ENCODE measurements around the gene ASCC1. TPM values are rescaled to one million over a fixed set of nuclear protein-coding genes. Genes with fewer than 3 reads are reported as not detected.
"Not testable (repeated sequence)": the region's sequence is repeated elsewhere in the genome, so short reads cannot be mapped to it uniquely, and the experiment has no call there.

ASCC1 gene
- total RNA-seq, 1 donor from 2014 or later, result 38.5 TPM

- Histone ChIP-seq H3K36me3 (peaks cover 0 to 44% of the 10 kb centered on the region in 2 donors), H3K9me3 (no peaks in the 10 kb centered on the region), H3K4me1 (peaks cover 23% of the 10 kb centered on the region), H3K27me3 (no peaks in the 10 kb centered on the region), H3K27ac (peak overlapping the region; percentile 22), H3K4me3 (no peak overlapping the region)
- no peak for TF ChIP-seq POLR2AphosphoS5 (IDR thresholded peaks at IDR 0.05; ENCODE audit: insufficient read depth in 1 of 2, low read depth in 1 of 2)
- no peak for TF ChIP-seq POLR2A (IDR thresholded peaks at IDR 0.05)
- no peak for DNase-seq (ENCODE audit: extremely low spot score in 2 of 2)
- intact Hi-C loops (cut with DNase I), result loop anchor here (10.0 kb wide), 1 partner anchor 47 kb away; the partner anchor contains the start of gene DDIT4
These were observed 11.8 kb upstream of the ASCC1 start for GRCh38 chr10:72227826-72228225.

DNA sequence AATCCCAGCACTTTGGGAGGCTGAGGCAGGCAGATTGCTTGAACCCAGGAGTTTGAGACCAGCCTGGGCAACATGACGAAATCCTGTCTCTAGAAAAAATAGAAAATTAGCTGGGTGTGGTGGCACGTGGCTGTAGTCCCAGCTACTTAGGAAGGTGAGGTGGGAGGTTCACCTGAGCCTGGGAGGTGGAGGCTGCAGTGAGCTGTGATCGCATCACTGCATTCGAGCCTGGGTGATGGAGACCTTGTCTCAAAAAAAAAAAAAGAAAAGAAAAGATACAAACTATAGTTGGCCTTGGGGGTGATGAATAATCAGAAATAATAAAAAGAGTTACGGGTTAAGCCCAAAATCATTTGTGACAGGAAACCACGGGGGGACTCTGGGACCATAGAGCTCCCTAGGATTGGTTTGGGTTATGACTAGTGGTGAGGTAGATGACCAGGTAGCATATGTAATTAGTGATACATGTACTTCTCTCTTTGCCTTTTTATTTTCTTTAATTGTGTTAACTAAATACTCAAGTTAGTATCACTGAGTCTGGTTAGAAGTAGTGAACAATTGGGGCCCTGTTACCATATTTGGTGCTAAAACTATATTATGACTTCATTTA, 10.4 kb upstream of the ASCC1 start:
- peak overlapping the region; percentile 33 for H3K27ac ChIP-seq
- intact Hi-C loops (cut with DNase I), result loop anchor here (10.0 kb wide), 1 partner anchor 48 kb away; the partner anchor contains the start of gene DDIT4

DNA sequence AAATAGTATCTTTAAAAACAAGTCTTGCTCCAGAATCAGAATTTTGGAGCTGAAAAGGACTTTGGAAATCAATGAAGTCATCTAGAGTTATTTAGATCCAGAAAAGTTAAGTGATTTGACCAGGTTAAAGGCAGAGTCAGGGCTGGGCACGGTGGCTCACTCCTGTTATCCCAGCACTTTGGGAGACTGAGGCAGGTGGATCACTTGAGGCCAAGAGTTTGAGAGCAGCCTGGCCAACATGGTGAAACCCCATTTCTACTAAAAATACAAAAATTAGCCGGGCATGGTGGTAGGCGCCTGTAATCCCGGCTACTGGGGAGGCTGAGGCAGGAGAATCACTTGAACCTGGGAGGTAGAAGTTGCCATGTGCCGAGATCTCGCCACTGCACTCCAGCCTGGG, 8.1 kb upstream of the ASCC1 start:
- Histone ChIP-seq H3K4me1 (peaks cover 17% of the 10 kb centered on the region), H3K27ac (peak overlapping the region; percentile 71), H3K36me3 (peaks cover 0 to 36% of the 10 kb centered on the region in 2 donors)
- DNase-seq (ENCODE audit: extremely low spot score in 2 of 2); H3K27me3 ChIP-seq; H3K4me3 ChIP-seq; H3K9me3 ChIP-seq: not testable (repeated sequence)
- intact Hi-C loops (cut with DNase I), result loop anchor here (10.0 kb wide), 1 partner anchor 51 kb away; the partner anchor contains the start of gene DDIT4

More for the DNA sequence above, 10.4 kb upstream of the ASCC1 start:
- Histone ChIP-seq H3K36me3 (peaks cover 0 to 37% of the 10 kb centered on the region in 2 donors), H3K4me3 (no peak overlapping the region), H3K9me3 (no peaks in the 10 kb centered on the region), H3K27me3 (no peaks in the 10 kb centered on the region), H3K4me1 (peaks cover 29% of the 10 kb centered on the region)
- no peak for DNase-seq (ENCODE audit: extremely low spot score in 2 of 2)
- TF ChIP-seq CTCF (IDR thresholded peaks at IDR 0.05), result no peak
- no peak for TF ChIP-seq POLR2A (IDR thresholded peaks at IDR 0.05)
- no peak for TF ChIP-seq POLR2AphosphoS5 (IDR thresholded peaks at IDR 0.05; ENCODE audit: insufficient read depth in 1 of 2, low read depth in 1 of 2)

DNA sequence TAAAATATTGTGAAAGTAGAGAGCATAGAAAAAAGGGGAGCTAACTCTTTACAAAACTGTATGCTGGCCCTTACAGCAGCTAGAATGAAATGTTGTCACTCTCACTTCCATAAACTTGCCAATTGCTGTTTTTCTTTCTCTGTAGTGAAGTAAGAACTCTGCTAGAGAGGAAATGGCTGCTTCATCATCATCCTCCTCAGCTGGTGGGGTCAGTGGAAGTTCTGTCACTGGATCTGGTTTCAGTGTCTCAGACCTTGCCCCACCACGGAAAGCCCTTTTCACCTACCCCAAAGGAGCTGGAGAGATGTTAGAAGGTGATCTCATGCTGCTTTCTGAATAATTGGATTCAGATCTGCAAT, 7.6 kb upstream of the ASCC1 start:
- DNase-seq (ENCODE audit: extremely low spot score in 2 of 2), result no peak
- Histone ChIP-seq H3K36me3 (peaks cover 0 to 36% of the 10 kb centered on the region in 2 donors), H3K4me1 (peaks cover 19% of the 10 kb centered on the region), H3K4me3 (no peak overlapping the region), H3K27me3 (no peaks in the 10 kb centered on the region), H3K27ac (peak overlapping the region; percentile 71), H3K9me3 (no peaks in the 10 kb centered on the region)
- TF ChIP-seq CTCF (IDR thresholded peaks at IDR 0.05) (no peak), POLR2A (IDR thresholded peaks at IDR 0.05) (no peak), POLR2AphosphoS5 (IDR thresholded peaks at IDR 0.05; ENCODE audit: insufficient read depth in 1 of 2, low read depth in 1 of 2) (no peak)
- intact Hi-C loops (cut with DNase I), result loop anchor here (10.0 kb wide), 1 partner anchor 51 kb away; the partner anchor contains the start of gene DDIT4

- Histone ChIP-seq H3K9me3 (no peaks in the 10 kb centered on the region), H3K27ac (no peak overlapping the region), H3K4me1 (peaks cover 40% of the 10 kb centered on the region), H3K4me3 (no peak overlapping the region), H3K27me3 (no peaks in the 10 kb centered on the region), H3K36me3 (peaks cover 0 to 31% of the 10 kb centered on the region in 2 donors)
- intact Hi-C loops (cut with DNase I), result loop anchor here (10.0 kb wide), 1 partner anchor 54 kb away; the partner anchor contains the start of gene DDIT4
- DNase-seq (ENCODE audit: extremely low spot score in 2 of 2), result no peak
- TF ChIP-seq POLR2A (IDR thresholded peaks at IDR 0.05) (no peak), POLR2AphosphoS5 (IDR thresholded peaks at IDR 0.05; ENCODE audit: insufficient read depth in 1 of 2, low read depth in 1 of 2) (no peak), CTCF (IDR thresholded peaks at IDR 0.05) (no peak)
These were observed 5.2 kb upstream of the ASCC1 start for GRCh38 chr10:72221278-72221677.

- H3K4me1 ChIP-seq, result peaks cover 40% of the 10 kb centered on the region
- peaks cover 0 to 31% of the 10 kb centered on the region in 2 donors for H3K36me3 ChIP-seq
- H3K9me3 ChIP-seq, result no peaks in the 10 kb centered on the region
- no peak overlapping the region for H3K4me3 ChIP-seq
- intact Hi-C loops (cut with DNase I), result loop anchor here (10.0 kb wide), 1 partner anchor 54 kb away; the partner anchor contains the start of gene DDIT4
- TF ChIP-seq POLR2A (IDR thresholded peaks at IDR 0.05) (no peak), CTCF (IDR thresholded peaks at IDR 0.05) (no peak), POLR2AphosphoS5 (IDR thresholded peaks at IDR 0.05; ENCODE audit: insufficient read depth in 1 of 2, low read depth in 1 of 2) (no peak)
- DNase-seq (ENCODE audit: extremely low spot score in 2 of 2), result no peak
- no peak overlapping the region for H3K27ac ChIP-seq
- no peaks in the 10 kb centered on the region for H3K27me3 ChIP-seq
These were observed 4.6 kb upstream of the ASCC1 start for GRCh38 chr10:72220637-72221036.
